ENCODE results near the gene SASH1. TPM values are rescaled to one million over a fixed set of nuclear protein-coding genes. Genes with fewer than 3 reads are reported as not detected.

The SASH1 gene
- total and polyA plus RNA-seq, 9 donors, result 8.6 to 35.2 (median 18.2) TPM

GRCh38 chr6:148577687-148578488 is 235.2 kb downstream of the SASH1 start:
- 10 to 12% (median 11%) methylated on average over 7 of the region's 7 CpGs for WGBS, 3 donors
- DNase-seq, result peak; percentile 69 to 82 (median 77)
- Histone ChIP-seq H3K4me1 (ENCODE audit: insufficient read depth) (no peaks in the 10 kb centered on the region), H3K27ac (no peak overlapping the region), H3K4me3 (no peak overlapping the region), H3K27me3 (no peaks in the 10 kb centered on the region), H3K9me3 (no peaks in the 10 kb centered on the region), H3K36me3 (no peaks in the 10 kb centered on the region)
- intact Hi-C loops (cut with DNase I), result loop anchor here in 3 of 4 donors (5.0 to 10.0 kb wide), 4 partner anchors 367 to 447 kb away; no protein-coding TSS in a partner anchor
- TF ChIP-seq POLR2A (IDR thresholded peaks at IDR 0.05), result no peak
- TF ChIP-seq, protein P1, sequence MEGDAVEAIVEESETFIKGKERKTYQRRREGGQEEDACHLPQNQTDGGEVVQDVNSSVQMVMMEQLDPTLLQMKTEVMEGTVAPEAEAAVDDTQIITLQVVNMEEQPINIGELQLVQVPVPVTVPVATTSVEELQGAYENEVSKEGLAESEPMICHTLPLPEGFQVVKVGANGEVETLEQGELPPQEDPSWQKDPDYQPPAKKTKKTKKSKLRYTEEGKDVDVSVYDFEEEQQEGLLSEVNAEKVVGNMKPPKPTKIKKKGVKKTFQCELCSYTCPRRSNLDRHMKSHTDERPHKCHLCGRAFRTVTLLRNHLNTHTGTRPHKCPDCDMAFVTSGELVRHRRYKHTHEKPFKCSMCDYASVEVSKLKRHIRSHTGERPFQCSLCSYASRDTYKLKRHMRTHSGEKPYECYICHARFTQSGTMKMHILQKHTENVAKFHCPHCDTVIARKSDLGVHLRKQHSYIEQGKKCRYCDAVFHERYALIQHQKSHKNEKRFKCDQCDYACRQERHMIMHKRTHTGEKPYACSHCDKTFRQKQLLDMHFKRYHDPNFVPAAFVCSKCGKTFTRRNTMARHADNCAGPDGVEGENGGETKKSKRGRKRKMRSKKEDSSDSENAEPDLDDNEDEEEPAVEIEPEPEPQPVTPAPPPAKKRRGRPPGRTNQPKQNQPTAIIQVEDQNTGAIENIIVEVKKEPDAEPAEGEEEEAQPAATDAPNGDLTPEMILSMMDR (IDR thresholded peaks at IDR 0.05), result peak; percentile 66 to 86 (median 71)

DNA sequence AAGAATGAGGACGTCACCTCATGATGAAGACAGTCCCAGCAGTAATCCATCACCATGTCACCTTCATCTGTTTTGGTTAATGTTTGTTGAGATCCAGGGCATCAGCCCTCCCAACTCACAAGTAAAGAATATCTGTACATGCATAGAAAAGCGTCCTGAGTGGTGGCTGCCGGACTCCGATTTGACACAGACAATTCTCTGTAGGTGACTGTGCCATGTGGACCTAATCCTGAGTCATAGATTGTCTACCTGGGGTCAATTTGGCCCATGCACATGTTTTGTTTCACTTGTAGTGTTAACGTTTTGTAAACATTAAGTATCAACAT is 235.8 kb downstream of the SASH1 start:
- TF ChIP-seq EP300 (IDR thresholded peaks at IDR 0.05) (no peak), POLR2A (IDR thresholded peaks at IDR 0.05) (no peak)
- TF ChIP-seq, protein P1 (IDR thresholded peaks at IDR 0.05), result no peak
- no peaks in the 10 kb centered on the region for H3K36me3 ChIP-seq
- WGBS, 3 donors, result 62 to 74% (median 65%) methylated on average over 5 of the region's 5 CpGs
- H3K27me3 ChIP-seq, result no peaks in the 10 kb centered on the region
- H3K27ac ChIP-seq, result no peak overlapping the region
- H3K4me3 ChIP-seq, result no peak overlapping the region
- DNase-seq, result no peak
- intact Hi-C loops (cut with DNase I), result loop anchor here in 3 of 4 donors (5.0 to 10.0 kb wide), 4 partner anchors 366 to 446 kb away; no protein-coding TSS in a partner anchor
- no peaks in the 10 kb centered on the region for H3K4me1 ChIP-seq (ENCODE audit: insufficient read depth)
- no peaks in the 10 kb centered on the region for H3K9me3 ChIP-seq

GRCh38 chr6:148578837-148579565 is 236.4 kb downstream of the SASH1 start:
- Histone ChIP-seq H3K36me3 (no peaks in the 10 kb centered on the region), H3K9me3 (no peaks in the 10 kb centered on the region), H3K4me3 (no peak overlapping the region), H3K4me1 (ENCODE audit: insufficient read depth) (no peaks in the 10 kb centered on the region), H3K27ac (no peak overlapping the region), H3K27me3 (no peaks in the 10 kb centered on the region)
- 65 to 84% (median 82%) methylated on average over 4 of the region's 4 CpGs for WGBS, 3 donors
- TF ChIP-seq POLR2A (IDR thresholded peaks at IDR 0.05) (no peak), EP300 (IDR thresholded peaks at IDR 0.05) (no peak)
- TF ChIP-seq, protein P1 (IDR thresholded peaks at IDR 0.05), result no peak
- DNase-seq, result no peak
- intact Hi-C loops (cut with DNase I), result loop anchor here in 3 of 4 donors (5.0 to 10.0 kb wide), 4 partner anchors 366 to 446 kb away; no protein-coding TSS in a partner anchor

GRCh38 chr6:148580442-148580841 is 237.8 kb downstream of the SASH1 start:
- intact Hi-C loops (cut with DNase I), result no loop called here

More at GRCh38 chr6:148580442-148580841, 237.8 kb downstream of the SASH1 start:
- H3K9me3 ChIP-seq, result no peaks in the 10 kb centered on the region
- H3K4me1 ChIP-seq (ENCODE audit: insufficient read depth), result no peaks in the 10 kb centered on the region
- H3K27me3 ChIP-seq, result no peaks in the 10 kb centered on the region
- TF ChIP-seq, protein P1 (IDR thresholded peaks at IDR 0.05), result no peak
- no peak for TF ChIP-seq EP300 (IDR thresholded peaks at IDR 0.05)
- TF ChIP-seq POLR2A (IDR thresholded peaks at IDR 0.05), result no peak
- H3K4me3 ChIP-seq, result no peak overlapping the region
- no peak for DNase-seq
- WGBS, 3 donors, result 64 to 75% (median 71%) methylated on average over 5 of the region's 5 CpGs
- H3K27ac ChIP-seq, result no peak overlapping the region
- no peaks in the 10 kb centered on the region for H3K36me3 ChIP-seq

Measured in ovary (tissue), 9 donors.